ENCODE results near the gene SH3YL1. TPM values are rescaled to one million over a fixed set of nuclear protein-coding genes. Genes with fewer than 3 reads are reported as not detected.

SH3YL1 gene
- total and polyA plus RNA-seq, 2 of the 4 experiments (the other 2 are of a cell fraction): 18.1 to 21.2 TPM

GRCh38 chr2:199041-199966, 64.5 kb downstream of the SH3YL1 start:
- H2AK9ac ChIP-seq (replicated peaks; ENCODE audit: low read depth, low read length, poor library complexity): no peak overlapping the region
- POLR2A ChIA-PET (ENCODE audit: unreplicated experiment): interaction anchor here (0.5 kb wide), 1 partner anchor 187 kb away, joined by 3 read pairs; no protein-coding TSS in a partner anchor
- no peak overlapping the region for H3K18ac ChIP-seq (ENCODE audit: low read depth, low read length)

More at GRCh38 chr2:199041-199966, 64.5 kb downstream of the SH3YL1 start:
- no peak overlapping the region for H3K4me3 ChIP-seq (ENCODE audit: insufficient read depth, low read depth, low read length)
- no peak overlapping the region for H2BK20ac ChIP-seq (ENCODE audit: low read depth, low read length)
- no peak overlapping the region for H2BK120ac ChIP-seq (ENCODE audit: low read depth, low read length)
- in situ Hi-C loops (cut with MboI; ENCODE audit: low sequenced_read_pairs) (no loop called here), intact Hi-C loops (cut with micrococcal nuclease) (no loop called here), dilution Hi-C loops (cut with HindIII; ENCODE audit: low sequenced_read_pairs, unreplicated experiment) (no loop called here)
- H4K5ac ChIP-seq (ENCODE audit: low read depth, low read length): no peak overlapping the region
- H2BK15ac ChIP-seq (ENCODE audit: low read depth, low read length): no peak overlapping the region
- no peak overlapping the region for H3K4ac ChIP-seq (ENCODE audit: low read depth, low read length)
- H3K4me2 ChIP-seq (ENCODE audit: low read depth, low read length): no peak overlapping the region
- WGBS, 2 experiments (ENCODE audit: extremely low coverage in 2 of 2, insufficient read length in 1 of 2): 69% methylated on average over 9 of the region's 22 CpGs; no CpG with 5 or more reads in 1 of the 2 experiments
- H2BK5ac ChIP-seq (ENCODE audit: low read depth, low read length, poor library complexity, severe bottlenecking): no peak overlapping the region
- no peaks in the 10 kb centered on the region for H3K79me1 ChIP-seq (ENCODE audit: low read depth in 1 of 2, low read length in 2 of 2)
- TF ChIP-seq NFE2L2 (IDR thresholded peaks at IDR 0.05; ENCODE audit: low read depth, low read length): no peak
- no peak for TF ChIP-seq MAFK (IDR thresholded peaks at IDR 0.05; ENCODE audit: low read depth, low read length)
- TF ChIP-seq CTCF (conservative IDR thresholded peaks at IDR 0.05; ENCODE audit: low read depth, low read length): no peak
- no peak for TF ChIP-seq ELK1 (IDR thresholded peaks at IDR 0.05; ENCODE audit: borderline replicate concordance, low read depth, low read length)
- TF ChIP-seq MXI1 (IDR thresholded peaks at IDR 0.05; ENCODE audit: borderline replicate concordance, low read depth, low read length): no peak
- H3K9me3 ChIP-seq (ENCODE audit: control insufficient read depth, insufficient read depth, low read length): peaks cover 20% of the 10 kb centered on the region
- no peak overlapping the region for H4K8ac ChIP-seq (ENCODE audit: low read depth in 2 of 2, low read length in 2 of 2)
- DNase-seq: no peak
- H2AK5ac ChIP-seq (ENCODE audit: low read depth, low read length): no peak overlapping the region
- no peak overlapping the region for H4K91ac ChIP-seq (ENCODE audit: insufficient read depth, low read depth, low read length)
- BruUV-seq (replicated peaks): no TSS peak
- no peak overlapping the region for H3K14ac ChIP-seq (replicated peaks; ENCODE audit: low read depth, low read length)
- no peak for ATAC-seq (ENCODE audit: low read depth)
- no peak overlapping the region for H3K56ac ChIP-seq (ENCODE audit: extremely low read depth, insufficient read depth, low read length)
- no peak overlapping the region for H3K9ac ChIP-seq (ENCODE audit: low read depth, low read length)
- no peaks in the 10 kb centered on the region for H3K27me3 ChIP-seq (ENCODE audit: control insufficient read depth, insufficient read depth, low read length)
- H3K9me1 ChIP-seq (ENCODE audit: insufficient read depth, low read length): no peaks in the 10 kb centered on the region
- no peaks in the 10 kb centered on the region for H3K4me1 ChIP-seq (ENCODE audit: control insufficient read depth, insufficient read depth, low read length)
- H3K27ac ChIP-seq (ENCODE audit: insufficient read depth, low read length): no peak overlapping the region
- CTCF ChIA-PET: no interaction called here
- H3K23ac ChIP-seq (ENCODE audit: low read depth, low read length): no peak overlapping the region
- H3K36me3 ChIP-seq (ENCODE audit: control insufficient read depth, insufficient read depth, low read length): no peaks in the 10 kb centered on the region
- no peaks in the 10 kb centered on the region for H4K20me1 ChIP-seq (ENCODE audit: insufficient read depth, low read length)
- no peak overlapping the region for H2AFZ ChIP-seq (replicated peaks; ENCODE audit: low read length, poor library complexity)

Measured in IMR-90 (cell line).